SK-N-SH treated with all-trans-retinoic acid at 6 μM for 48 hours (cell line): Measurements from ENCODE around the gene TMEM132D.

Experiments
- ATAC-seq: fragments of 200-7000 bp; cut with Tn5 transposase; 3 replicates; pipeline ENCODE4 v1.9.1; 2020; ENCODE audit warnings: mild to moderate bottlenecking, moderate library complexity
- ARNTL ChIP-seq: fragments of 450-650 bp; formaldehyde crosslinking; IDR thresholded peaks from 2 replicates; pipeline ENCODE4 v1.5.0; 2020; ENCODE audit warnings: low read depth, mild to moderate bottlenecking, moderate library complexity, borderline replicate concordance
- BACH2 ChIP-seq: fragments of 250-450 bp; sonication (Bioruptor Pico); IDR thresholded peaks from 2 replicates; pipeline ENCODE4 v1.9.0; 2021; ENCODE audit warnings: mild to moderate bottlenecking, borderline replicate concordance
- CREB5 ChIP-seq: fragments of 250-450 bp; sonication (Bioruptor Pico); IDR thresholded peaks from 2 replicates; pipeline ENCODE4 v1.5.1; 2020; ENCODE audit warnings: low read depth, mild to moderate bottlenecking, moderate library complexity
- CSDC2 ChIP-seq: fragments of 250-450 bp; sonication (Bioruptor Pico); IDR thresholded peaks from 2 replicates; pipeline ENCODE4 v1.5.0; 2020; ENCODE audit warnings: mild to moderate bottlenecking, moderate library complexity
- CSRNP3 ChIP-seq: fragments of 250-450 bp; sonication (Bioruptor Pico); IDR thresholded peaks from 2 replicates; pipeline ENCODE4 v1.5.1; 2021; ENCODE audit warnings: mild to moderate bottlenecking, moderate library complexity
- ESRRG ChIP-seq: fragments of 250-450 bp; sonication (Bioruptor Pico); IDR thresholded peaks from 2 replicates; pipeline ENCODE4 v1.6.1; 2021; ENCODE audit warnings: mild to moderate bottlenecking
- GLIS3 ChIP-seq: fragments of 250-450 bp; sonication (Bioruptor Pico); IDR thresholded peaks from 2 replicates; pipeline ENCODE4 v1.5.0; 2020; ENCODE audit warnings: mild to moderate bottlenecking, moderate library complexity
- ISL1 ChIP-seq: fragments of 250-450 bp; sonication (Bioruptor Pico); IDR thresholded peaks from 2 replicates; pipeline ENCODE4 v2.1.2; 2022; ENCODE audit warnings: mild to moderate bottlenecking, moderate library complexity
- OSR1 ChIP-seq: fragments of 250-450 bp; sonication (Bioruptor Pico); IDR thresholded peaks from 2 replicates; pipeline ENCODE4 v1.8.0; 2022; ENCODE audit warnings: moderate library complexity, mild to moderate bottlenecking, inconsistent platforms
- PATZ1 ChIP-seq: fragments of 250-450 bp; sonication (Bioruptor Pico); IDR thresholded peaks from 2 replicates; pipeline ENCODE4 v1.8.0; 2020; ENCODE audit warnings: mild to moderate bottlenecking, moderate library complexity, borderline replicate concordance
- POU6F1 ChIP-seq: fragments of 250-450 bp; sonication (Bioruptor Pico); IDR thresholded peaks from 2 replicates; pipeline ENCODE4 v1.8.0; 2021; ENCODE audit warnings: low read depth, mild to moderate bottlenecking, moderate library complexity, borderline replicate concordance
- PPARA ChIP-seq: fragments of 250-450 bp; sonication (Bioruptor Pico); IDR thresholded peaks from 2 replicates; pipeline ENCODE4 v1.5.0; 2020; ENCODE audit warnings: mild to moderate bottlenecking, borderline replicate concordance
- RARB ChIP-seq: fragments of 250-450 bp; sonication (Bioruptor Pico); IDR thresholded peaks from 2 replicates; pipeline ENCODE4 v1.8.0; 2021; ENCODE audit warnings: mild to moderate bottlenecking, moderate library complexity
- TCF4 ChIP-seq: fragments of 250-450 bp; sonication (Bioruptor Pico); IDR thresholded peaks from 2 replicates; pipeline ENCODE4 v1.8.0; 2021; ENCODE audit warnings: mild to moderate bottlenecking, moderate library complexity, borderline replicate concordance
- TOX ChIP-seq: fragments of 250-450 bp; sonication (Bioruptor Pico); IDR thresholded peaks from 2 replicates; pipeline ENCODE4 v1.8.0; 2021; ENCODE audit warnings: mild to moderate bottlenecking, moderate library complexity, borderline replicate concordance
- TSHZ2 ChIP-seq: fragments of 250-450 bp; sonication (Bioruptor Pico); IDR thresholded peaks from 2 replicates; pipeline ENCODE4 v1.5.0; 2020; ENCODE audit warnings: mild to moderate bottlenecking, moderate library complexity
- ZC3H10 ChIP-seq: fragments of 250-450 bp; sonication (Bioruptor Pico); IDR thresholded peaks from 2 replicates; pipeline ENCODE4 v1.5.1; 2021; ENCODE audit warnings: mild to moderate bottlenecking, moderate library complexity
- ZFP3 ChIP-seq: fragments of 250-450 bp; sonication (Bioruptor Pico); IDR thresholded peaks from 2 replicates; pipeline ENCODE4 v1.5.0; 2020; ENCODE audit warnings: mild to moderate bottlenecking, moderate library complexity
- ZFP30 ChIP-seq: fragments of 450-650 bp; formaldehyde crosslinking; IDR thresholded peaks from 2 replicates; pipeline ENCODE4 v1.5.0; 2022; ENCODE audit warnings: mild to moderate bottlenecking, moderate library complexity
- ZNF565 ChIP-seq: fragments of 450-650 bp; formaldehyde crosslinking; conservative IDR thresholded peaks from 2 replicates; pipeline ENCODE4 v1.5.0; 2020; ENCODE audit warnings: low read depth, mild to moderate bottlenecking, moderate library complexity
- ZNF70 ChIP-seq: fragments of 450-650 bp; formaldehyde crosslinking; IDR thresholded peaks from 2 replicates; pipeline ENCODE4 v1.5.0; 2020; ENCODE audit warnings: mild to moderate bottlenecking, moderate library complexity
- ZNF8 ChIP-seq: fragments of 450-650 bp; formaldehyde crosslinking; IDR thresholded peaks from 2 replicates; pipeline ENCODE4 v1.5.0; 2020; ENCODE audit warnings: mild to moderate bottlenecking, moderate library complexity

TMEM132D gene

GRCh38 chr12:129847063-129847462, 56.8 kb downstream of the TMEM132D start (continued):
- no peak for TF ChIP-seq TOX (CRISPR knock-in tag)

- ATAC-seq, result no peak
- no peak for TF ChIP-seq ISL1 (CRISPR knock-in tag)
- no peak for TF ChIP-seq CSDC2 (CRISPR knock-in tag)
- TF ChIP-seq CSRNP3 (CRISPR knock-in tag), result no peak
- TF ChIP-seq ZC3H10, result no peak
- no peak for TF ChIP-seq BACH2 (CRISPR knock-in tag)
- no peak for TF ChIP-seq PATZ1 (CRISPR knock-in tag)
- TF ChIP-seq TOX (CRISPR knock-in tag), result no peak
- TF ChIP-seq ZFP3 (CRISPR knock-in tag), result no peak
- TF ChIP-seq GLIS3, result no peak
- TF ChIP-seq POU6F1 (CRISPR knock-in tag), result no peak
- TF ChIP-seq TCF4 (CRISPR knock-in tag), result no peak
- no peak for TF ChIP-seq ARNTL
- TF ChIP-seq OSR1 (CRISPR knock-in tag), result no peak
- TF ChIP-seq ZNF565 (CRISPR knock-in tag), result no peak
- no peak for TF ChIP-seq ZFP30 (CRISPR knock-in tag)
- TF ChIP-seq ESRRG, result no peak
- TF ChIP-seq ZNF8, result no peak
- no peak for TF ChIP-seq RARB (CRISPR knock-in tag)
- no peak for TF ChIP-seq PPARA
- no peak for TF ChIP-seq ZNF70 (CRISPR knock-in tag)
Observed at GRCh38 chr12:129844662-129845220, 59.1 kb downstream of the TMEM132D start.

GRCh38 chr12:129841251-129841650, 62.6 kb downstream of the TMEM132D start:
- no peak for ATAC-seq
- TF ChIP-seq ZC3H10, result no peak
- no peak for TF ChIP-seq TSHZ2 (CRISPR knock-in tag)
- no peak for TF ChIP-seq ARNTL
- no peak for TF ChIP-seq BACH2 (CRISPR knock-in tag)
- no peak for TF ChIP-seq GLIS3
- TF ChIP-seq ZNF8, result no peak
- no peak for TF ChIP-seq ISL1 (CRISPR knock-in tag)
- no peak for TF ChIP-seq TCF4 (CRISPR knock-in tag)
- TF ChIP-seq RARB (CRISPR knock-in tag), result no peak
- TF ChIP-seq POU6F1 (CRISPR knock-in tag), result no peak
- no peak for TF ChIP-seq ESRRG
- TF ChIP-seq CSDC2 (CRISPR knock-in tag), result no peak
- no peak for TF ChIP-seq PPARA
- no peak for TF ChIP-seq OSR1 (CRISPR knock-in tag)
- TF ChIP-seq ZNF70 (CRISPR knock-in tag), result no peak
- no peak for TF ChIP-seq CREB5 (CRISPR knock-in tag)
- TF ChIP-seq CSRNP3 (CRISPR knock-in tag), result no peak
- TF ChIP-seq ZFP30 (CRISPR knock-in tag), result no peak
